ENCODE data around the gene NAP1L1.

NAP1L1 gene

GRCh38 chr12:76037130-76038103 lies 47.1 kb downstream of the NAP1L1 start:
- DNase-seq, result no peak

GRCh38 chr12:76035045-76035444 lies 49.4 kb downstream of the NAP1L1 start:
- DNase-seq, result no peak

- no peak for DNase-seq
Observed at GRCh38 chr12:76033081-76034011, 51.1 kb downstream of the NAP1L1 start.

GRCh38 chr12:76032043-76032981 lies 52.2 kb downstream of the NAP1L1 start:
- DNase-seq, result peak; percentile 64

GRCh38 chr12:76031414-76032042 lies 53.0 kb downstream of the NAP1L1 start, which contains the start of gene PHLDA1:
Gene PHLDA1, minus strand, starts transcription at chr12:76031776.
- DNase-seq, result peak; percentile 98

GRCh38 chr12:76031081-76031413 lies 53.4 kb downstream of the NAP1L1 start:
- no peak for DNase-seq

- DNase-seq, result peak; percentile 83
Observed at GRCh38 chr12:76030341-76031080, 54.0 kb downstream of the NAP1L1 start.

- DNase-seq, result peak; percentile 71
Observed at GRCh38 chr12:76029982-76030340, 54.5 kb downstream of the NAP1L1 start.

GRCh38 chr12:76028571-76029277 lies 55.8 kb downstream of the NAP1L1 start:
- no peak for DNase-seq

GRCh38 chr12:76026643-76027063 lies 57.8 kb downstream of the NAP1L1 start:
- DNase-seq, result no peak

- no peak for DNase-seq
Observed at GRCh38 chr12:76025601-76026575, 58.6 kb downstream of the NAP1L1 start.

- no peak for DNase-seq
Observed at GRCh38 chr12:76024942-76025600, 59.4 kb downstream of the NAP1L1 start.

GRCh38 chr12:76024102-76024781 lies 60.2 kb downstream of the NAP1L1 start:
- DNase-seq, result no peak

GRCh38 chr12:76023069-76023690 lies 61.3 kb downstream of the NAP1L1 start:
- no peak for DNase-seq

GRCh38 chr12:76022506-76022905 lies 62.0 kb downstream of the NAP1L1 start:
- no peak for DNase-seq

- peak; percentile 86 for DNase-seq
Observed at GRCh38 chr12:76020731-76021672, 63.5 kb downstream of the NAP1L1 start.

Data from activated effector memory CD4-positive, alpha-beta T cell treated with anti-CD3 and anti-CD28 coated beads, Interleukin-2, amount 50 U/mL, for 16 hours (primary cell).